GM12872 (cell line): ENCODE measurements around the gene NLGN2.

Source experiments
- TF ChIP-seq, protein P1 (sequence below): IDR thresholded peaks from 3 replicates; pipeline ENCODE4 v1.5.1; 2011; ENCODE audit warnings: low read depth, mild to moderate bottlenecking, low read length, moderate library complexity; ENCODE audit not compliant: insufficient read depth

NLGN2 gene

DNA sequence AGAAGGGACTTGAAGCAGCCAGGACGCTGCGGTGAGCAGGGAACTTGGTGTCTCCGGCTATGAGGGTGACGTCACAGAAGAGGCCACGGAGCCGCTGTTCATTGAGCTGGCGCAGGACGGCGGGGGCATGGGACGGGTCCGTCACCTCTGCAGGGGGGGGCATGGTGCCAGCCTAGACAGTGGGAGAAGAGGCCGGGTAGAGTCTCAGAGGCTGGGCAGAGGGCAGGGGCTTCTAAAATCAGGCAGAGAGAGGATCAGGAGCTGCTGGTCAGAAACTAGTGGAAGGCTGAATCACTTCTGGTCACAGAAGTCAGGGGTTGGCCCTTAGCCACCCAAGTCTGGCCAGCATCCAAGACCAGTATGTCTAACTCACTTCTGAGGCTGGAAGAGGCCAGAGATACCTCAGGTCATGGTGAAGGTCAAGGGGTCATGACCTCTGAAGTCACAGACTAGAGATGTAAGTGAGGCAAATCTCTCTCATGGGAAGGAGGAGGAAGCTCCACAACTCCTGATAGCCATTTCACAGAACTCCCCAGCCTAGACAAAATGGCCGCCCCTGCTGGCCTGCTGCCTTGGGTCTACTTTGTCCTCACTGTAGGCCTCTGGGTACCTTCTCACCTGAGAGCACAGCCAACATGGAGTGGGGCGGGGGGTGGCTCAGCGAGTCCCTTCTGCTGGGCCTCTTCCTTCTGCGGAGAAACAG is 59.1 kb downstream of the NLGN2 start:
- TF ChIP-seq, protein P1, sequence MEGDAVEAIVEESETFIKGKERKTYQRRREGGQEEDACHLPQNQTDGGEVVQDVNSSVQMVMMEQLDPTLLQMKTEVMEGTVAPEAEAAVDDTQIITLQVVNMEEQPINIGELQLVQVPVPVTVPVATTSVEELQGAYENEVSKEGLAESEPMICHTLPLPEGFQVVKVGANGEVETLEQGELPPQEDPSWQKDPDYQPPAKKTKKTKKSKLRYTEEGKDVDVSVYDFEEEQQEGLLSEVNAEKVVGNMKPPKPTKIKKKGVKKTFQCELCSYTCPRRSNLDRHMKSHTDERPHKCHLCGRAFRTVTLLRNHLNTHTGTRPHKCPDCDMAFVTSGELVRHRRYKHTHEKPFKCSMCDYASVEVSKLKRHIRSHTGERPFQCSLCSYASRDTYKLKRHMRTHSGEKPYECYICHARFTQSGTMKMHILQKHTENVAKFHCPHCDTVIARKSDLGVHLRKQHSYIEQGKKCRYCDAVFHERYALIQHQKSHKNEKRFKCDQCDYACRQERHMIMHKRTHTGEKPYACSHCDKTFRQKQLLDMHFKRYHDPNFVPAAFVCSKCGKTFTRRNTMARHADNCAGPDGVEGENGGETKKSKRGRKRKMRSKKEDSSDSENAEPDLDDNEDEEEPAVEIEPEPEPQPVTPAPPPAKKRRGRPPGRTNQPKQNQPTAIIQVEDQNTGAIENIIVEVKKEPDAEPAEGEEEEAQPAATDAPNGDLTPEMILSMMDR = no peak

GRCh38 chr17:7467498-7467897 is 59.9 kb downstream of the NLGN2 start:
- TF ChIP-seq, protein P1 = no peak

GRCh38 chr17:7468290-7468689 is 60.6 kb downstream of the NLGN2 start:
- TF ChIP-seq, protein P1 = no peak

DNA sequence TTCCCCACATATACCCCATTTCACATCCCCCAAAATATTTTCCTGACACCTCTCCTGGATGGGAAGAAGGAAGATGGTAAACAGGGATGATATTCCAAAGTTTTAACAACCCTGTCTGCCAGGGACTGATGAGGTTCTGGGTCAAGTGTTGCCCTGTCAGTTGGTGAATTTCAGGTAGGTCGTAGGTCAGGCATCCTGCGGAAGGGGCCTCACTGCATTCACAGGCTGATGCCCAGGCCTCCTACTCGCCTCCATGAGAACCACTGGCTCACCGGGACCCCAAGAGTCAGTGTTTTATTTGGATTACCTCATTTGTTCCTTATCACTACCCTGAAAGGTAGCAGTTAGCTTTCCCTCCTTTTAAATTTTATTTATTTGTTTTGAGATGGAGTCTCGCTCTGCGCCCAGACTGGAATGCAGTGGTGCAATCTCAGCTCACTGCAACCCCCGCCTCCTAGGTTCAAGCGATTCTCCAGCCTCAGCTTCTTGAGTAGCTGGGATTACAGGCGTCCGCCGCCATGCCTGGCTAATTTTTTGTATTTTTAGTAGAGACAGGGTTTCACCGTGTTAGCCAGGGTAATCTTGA is 61.3 kb downstream of the NLGN2 start:
- TF ChIP-seq, protein P1 = no peak
